K562 (cell line): ENCODE measurements around the gene ACAP2. TPM values are rescaled to one million over a fixed set of nuclear protein-coding genes. Genes with fewer than 3 reads are reported as not detected.

ENCODE experiments used
- ATAC-seq: fragments of 200-7000 bp; cut with Tn5 transposase; 3 replicates; pipeline ENCODE4 v1.9.1; 2020; ENCODE audit warnings: moderate library complexity
- BruUV-seq: library from RNA; stranded (reverse); fragments of 400-500 nt; replicated peaks from 2 replicates; lab custom pipeline; 2021; lab: Mats Ljungman, UMichigan
- CTCF ChIA-PET: fragments of 300-600 bp; formaldehyde crosslinking; extraction: SDS; loops from one replicate; lab custom pipeline; 2021; ENCODE audit warnings: low intra/inter-chr PET ratio; lab: Yijun Ruan, JAX
- POLR2A ChIA-PET: fragments of 300-600, 350-650 bp; sonication (Branson Sonifier 250); formaldehyde crosslinking; extraction: SDS; loops from one replicate; lab custom pipeline; 2021; ENCODE audit warnings: antibody characterized with exemption, inconsistent platforms; lab: Yijun Ruan, JAX
- DNase-seq, 4 experiments: peaks; one replicate each; pipeline versions ENCODE4 v3.0.0 to v3.0.0-alpha.2; 2011 to 2018; ENCODE audit warnings: low spot score in 3 of 4, mixed read lengths in 3 of 4; ENCODE audit errors: extremely low read depth in 1 of 4
- FAIRE-seq: peaks from 2 replicates; lab custom pipeline; 2011; peaks lifted over from hg19 to GRCh38; lab: Jason Lieb, UNC
- H2AFZ ChIP-seq: 2 replicates; pipeline ENCODE4 v1.6.0; 2011; ENCODE audit warnings: low read depth, low read length, control low read depth, inconsistent platforms
- H3K27ac ChIP-seq: fragments of 200-600 bp; 3 replicates; pipeline ENCODE4 v1.8.0; 2011; ENCODE audit warnings: low read depth, mild to moderate bottlenecking, control low read depth, inconsistent platforms, low read length, moderate library complexity, mixed read lengths; ENCODE audit errors: extremely low read depth
- H3K27me3 ChIP-seq, 2 experiments: fragments of 300-600 bp in 1 of 2; 2 replicates in 1 of 2; 3 replicates in 1 of 2; pipeline versions ENCODE4 v1.6.0 to v1.8.0; 2011; ENCODE audit warnings: inconsistent platforms in 2 of 2, low read length in 2 of 2, mild to moderate bottlenecking in 1 of 2, mixed read lengths in 1 of 2, moderate library complexity in 1 of 2; ENCODE audit not compliant: control insufficient read depth in 2 of 2, insufficient read depth in 2 of 2
- H3K36me3 ChIP-seq: fragments of 300-600 bp; 3 replicates; pipeline ENCODE4 v1.8.0; 2011; ENCODE audit warnings: mild to moderate bottlenecking, low read length, inconsistent platforms; ENCODE audit not compliant: control insufficient read depth, insufficient read depth
- H3K4me1 ChIP-seq, 2 experiments: fragments of 200-600 bp in 1 of 2; replicated peaks in 1 of 2; 2 replicates in 1 of 2; 3 replicates in 1 of 2; pipeline versions ENCODE4 v1.5.1 to v1.8.0; 2011; ENCODE audit warnings: inconsistent platforms in 2 of 2, low read length in 2 of 2, mild to moderate bottlenecking in 1 of 2, mixed read lengths in 1 of 2, moderate library complexity in 1 of 2; ENCODE audit not compliant: control insufficient read depth in 2 of 2, insufficient read depth in 2 of 2
- H3K4me2 ChIP-seq: 2 replicates; pipeline ENCODE4 v1.6.1; 2011; ENCODE audit warnings: low read length, control low read depth, inconsistent platforms, mixed read lengths; ENCODE audit not compliant: insufficient read depth
- H3K4me3 ChIP-seq: fragments of 200-600 bp; sonication (generic), shearing (Covaris generic); 2 replicates; pipeline ENCODE4 v1.5.1; 2016; ENCODE audit warnings: control low read depth, inconsistent platforms
- H3K79me2 ChIP-seq: fragments of 200-600 bp; 3 replicates; pipeline ENCODE4 v1.8.0; 2011; ENCODE audit warnings: low read length, inconsistent platforms; ENCODE audit not compliant: control insufficient read depth, insufficient read depth
- H3K9ac ChIP-seq, 2 experiments: 2 replicates each; pipeline versions ENCODE4 v1.6.0 to v1.6.1; 2011; ENCODE audit warnings: low read depth in 2 of 2, low read length in 2 of 2, control low read depth in 1 of 2, inconsistent platforms in 1 of 2, mild to moderate bottlenecking in 1 of 2, mixed read lengths in 1 of 2; ENCODE audit not compliant: insufficient read depth in 1 of 2
- H3K9me1 ChIP-seq: one replicate; pipeline ENCODE4 v1.6.0; 2011; ENCODE audit warnings: inconsistent platforms, mild to moderate bottlenecking, low read length, moderate library complexity; ENCODE audit not compliant: control insufficient read depth, insufficient read depth
- H3K9me3 ChIP-seq: replicated peaks from 2 replicates; pipeline ENCODE4 v1.5.1; 2011; ENCODE audit warnings: low read depth, low read length, inconsistent platforms; ENCODE audit not compliant: control insufficient read depth, insufficient read depth
- H4K20me1 ChIP-seq: replicated peaks from 2 replicates; pipeline ENCODE4 v1.6.1; 2011; ENCODE audit warnings: low read length, inconsistent platforms, mixed read lengths; ENCODE audit not compliant: control insufficient read depth, insufficient read depth
- BACH1 ChIP-seq: fragments of 200-800 bp; sonication (Bioruptor generic); IDR thresholded peaks from 2 replicates; pipeline ENCODE4 v1.6.1; 2016; ENCODE audit warnings: missing genetic modification characterization, missing compliant biosample characterization
- CBFB ChIP-seq: sonication (generic); formaldehyde crosslinking; IDR thresholded peaks from 2 replicates; pipeline ENCODE4 v1.4.0; 2020; ENCODE audit warnings: mild to moderate bottlenecking, missing genetic modification reagents
- CBX1 ChIP-seq: sonication (generic); IDR thresholded peaks from 2 replicates; pipeline ENCODE4 v1.6.1; 2016; ENCODE audit warnings: antibody characterized with exemption, low read depth, mild to moderate bottlenecking
- GTF2F1 ChIP-seq: IDR thresholded peaks from 2 replicates; pipeline ENCODE4 v1.6.1; 2011; ENCODE audit warnings: low read depth, low read length, improper control_type of control experiment
- HDGF ChIP-seq: fragments of 450-650 bp; IDR thresholded peaks from 2 replicates; pipeline ENCODE4 v1.6.1; 2016
- KLF16 ChIP-seq: IDR thresholded peaks from 2 replicates; pipeline ENCODE4 v1.6.1; 2016; ENCODE audit warnings: antibody characterized with exemption
- MCM2 ChIP-seq: fragments of 450-650 bp; IDR thresholded peaks from 2 replicates; pipeline ENCODE4 v1.6.1; 2017; ENCODE audit warnings: low read depth, mild to moderate bottlenecking
- MECOM ChIP-seq: fragments of 250-450 bp; sonication (Bioruptor Pico); IDR thresholded peaks from 2 replicates; pipeline ENCODE4 v1.8.0; 2022; ENCODE audit warnings: inconsistent platforms
- SMARCC2 ChIP-seq: fragments of 450-650 bp; IDR thresholded peaks from 2 replicates; pipeline ENCODE4 v1.6.1; 2017; ENCODE audit warnings: antibody characterized with exemption, moderate library complexity, mild to moderate bottlenecking, low read depth
- TGIF2 ChIP-seq: sonication (generic); formaldehyde crosslinking; IDR thresholded peaks from 2 replicates; pipeline ENCODE4 v1.8.1; 2022; ENCODE audit warnings: mild to moderate bottlenecking, missing genetic modification reagents, moderate library complexity
- WHSC1 ChIP-seq: IDR thresholded peaks from one replicate; pipeline ENCODE4 v1.6.1; 2012; ENCODE audit warnings: low read length, control low read depth, inconsistent platforms
- ZBTB1 ChIP-seq: sonication (generic); formaldehyde crosslinking; IDR thresholded peaks from 2 replicates; pipeline ENCODE4 v1.8.1; 2023; ENCODE audit warnings: missing genetic modification reagents, low read depth, mild to moderate bottlenecking, borderline replicate concordance
- ZNF354B ChIP-seq: fragments of 250-450 bp; sonication (Bioruptor Pico); IDR thresholded peaks from 2 replicates; pipeline ENCODE4 v1.4.0; 2020
- ZNF695 ChIP-seq: fragments of 450-650 bp; formaldehyde crosslinking; IDR thresholded peaks from 2 replicates; pipeline ENCODE4 v1.4.0; 2020; ENCODE audit warnings: mild to moderate bottlenecking, moderate library complexity
- WGBS: fragments of 100-300 bp; shearing (Covaris generic); methylation state at CpG from one replicate; pipeline ENCODE4 v1.1.6; 2016; ENCODE audit warnings: low coverage, mixed read lengths; ENCODE audit not compliant: insufficient coverage; ENCODE audit errors: missing lambda C conversion rate; 5-methylcytosine and 5-hydroxymethylcytosine counted together
- in situ Hi-C: fragments of 300-500 bp; cut with MboI; formaldehyde crosslinking; loops from 4 replicates; pipeline ENCODE4 v1.15.0; 2018; ENCODE audit warnings: inconsistent platforms, mixed read lengths
- intact Hi-C: fragments of 100-400 bp; cut with micrococcal nuclease; formaldehyde crosslinking; loops from 2 replicates; pipeline ENCODE4 v1.14.2; 2022
- polyA plus RNA-seq, 8 experiments: library from polyadenylated mRNA; depleted of rRNA in 4 of 8; stranded (reverse) in 5 of 8; unstranded in 3 of 8; fragments of >200 nt; fragmentation: Nextera tagmentation in 2 of 8; fragmentation: Illumina TruSeq in 1 of 8; extraction: Ambion mirVana in 2 of 8; extraction: Trizol in 1 of 8; gene quantifications; 2 replicates each; pipeline versions ENCODE4 v1.2.1 to v1.2.3, GENCODE V29; 2011 to 2014; ENCODE audit warnings: inconsistent platforms in 1 of 8, missing spikeins in 1 of 8
- total RNA-seq, 7 experiments: library from RNA; depleted of rRNA in 6 of 7; stranded (reverse); fragments of >200 nt in 6 of 7; fragmentation: Illumina TruSeq in 2 of 7; extraction: Trizol in 2 of 7; gene quantifications; 2 replicates each; pipeline versions ENCODE4 v1.2.1 to v1.2.3, GENCODE V29; 2011 to 2021; ENCODE audit warnings: low replicate concordance in 1 of 7
- TF ChIP-seq, protein P1 (sequence below): sonication (generic); formaldehyde crosslinking; IDR thresholded peaks from 2 replicates; pipeline ENCODE4 v1.9.0; 2022; ENCODE audit warnings: mild to moderate bottlenecking, missing genetic modification reagents
- TF ChIP-seq, protein P2 (sequence below): fragments of 200-800 bp; sonication (Bioruptor generic); IDR thresholded peaks from 2 replicates; pipeline ENCODE4 v1.6.1; 2017; ENCODE audit warnings: missing genetic modification characterization, missing compliant biosample characterization
- TF ChIP-seq, protein P3 (sequence below): IDR thresholded peaks from 2 replicates; pipeline ENCODE4 v1.6.1; 2011; ENCODE audit not compliant: insufficient read length; ENCODE audit errors: extremely low read depth

ACAP2 gene
- total and polyA plus RNA-seq, 9 of the 15 experiments (the other 6 are each of a cell fraction or from before 2014, with no cell fraction given), result 10.6 to 52.7 (median 34.4) TPM

DNA sequence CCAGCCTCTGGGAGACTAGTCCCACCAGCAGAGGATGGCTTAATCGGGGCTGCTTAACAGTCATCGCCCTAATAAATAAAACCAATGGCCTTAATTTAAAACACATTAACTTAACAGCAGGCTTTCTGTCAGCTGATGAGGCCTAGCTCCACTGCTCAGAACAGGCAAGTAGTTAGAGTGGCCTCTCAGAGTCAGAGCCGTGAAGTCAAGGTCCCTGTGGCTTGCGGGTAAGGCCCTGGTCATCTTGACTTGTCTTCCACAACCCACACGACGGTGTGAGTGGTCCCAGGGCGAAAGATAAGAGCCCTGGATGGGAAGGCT lies 183.7 kb downstream of the ACAP2 start:
- intact Hi-C loops, result loop anchor here (1.0 to 5.0 kb wide), 2 partner anchors 142 to 256 kb away; no protein-coding TSS in a partner anchor
- peaks cover 12 to 43% of the 10 kb centered on the region in 2 experiments for H3K4me1 ChIP-seq
- peaks cover 30% of the 10 kb centered on the region for H3K79me2 ChIP-seq
- H3K36me3 ChIP-seq, result peaks cover 12% of the 10 kb centered on the region; the same call in 2 of the 3 replicates
- TF ChIP-seq KLF16 (no peak), TGIF2 (no peak), GTF2F1 (0 out of 2 replicates have a peak, but pooled peaks have one; percentile 12), WHSC1 (no peak), ZNF695 (CRISPR knock-in tag) (no peak), ZNF354B (CRISPR knock-in tag) (no peak), CBX1 (no peak), MCM2 (no peak), HDGF (no peak), SMARCC2 (no peak), MECOM (CRISPR knock-in tag) (0 out of 2 replicates have a peak, but pooled peaks have one; percentile 15), BACH1 (tag) (peak; percentile 44; the same call in 1 of the 2 replicates), CBFB (CRISPR knock-in tag) (0 out of 2 replicates have a peak, but pooled peaks have one; percentile 13), ZBTB1 (CRISPR knock-in tag) (peak; percentile 22; the same call in 1 of the 2 replicates)
- TF ChIP-seq, protein P1, sequence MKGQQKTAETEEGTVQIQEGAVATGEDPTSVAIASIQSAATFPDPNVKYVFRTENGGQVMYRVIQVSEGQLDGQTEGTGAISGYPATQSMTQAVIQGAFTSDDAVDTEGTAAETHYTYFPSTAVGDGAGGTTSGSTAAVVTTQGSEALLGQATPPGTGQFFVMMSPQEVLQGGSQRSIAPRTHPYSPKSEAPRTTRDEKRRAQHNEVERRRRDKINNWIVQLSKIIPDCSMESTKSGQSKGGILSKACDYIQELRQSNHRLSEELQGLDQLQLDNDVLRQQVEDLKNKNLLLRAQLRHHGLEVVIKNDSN, result no peak
- TF ChIP-seq, protein P2, sequence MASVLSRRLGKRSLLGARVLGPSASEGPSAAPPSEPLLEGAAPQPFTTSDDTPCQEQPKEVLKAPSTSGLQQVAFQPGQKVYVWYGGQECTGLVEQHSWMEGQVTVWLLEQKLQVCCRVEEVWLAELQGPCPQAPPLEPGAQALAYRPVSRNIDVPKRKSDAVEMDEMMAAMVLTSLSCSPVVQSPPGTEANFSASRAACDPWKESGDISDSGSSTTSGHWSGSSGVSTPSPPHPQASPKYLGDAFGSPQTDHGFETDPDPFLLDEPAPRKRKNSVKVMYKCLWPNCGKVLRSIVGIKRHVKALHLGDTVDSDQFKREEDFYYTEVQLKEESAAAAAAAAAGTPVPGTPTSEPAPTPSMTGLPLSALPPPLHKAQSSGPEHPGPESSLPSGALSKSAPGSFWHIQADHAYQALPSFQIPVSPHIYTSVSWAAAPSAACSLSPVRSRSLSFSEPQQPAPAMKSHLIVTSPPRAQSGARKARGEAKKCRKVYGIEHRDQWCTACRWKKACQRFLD, result 0 out of 2 replicates have a peak, but pooled peaks have one; percentile 13
- TF ChIP-seq, protein P3, sequence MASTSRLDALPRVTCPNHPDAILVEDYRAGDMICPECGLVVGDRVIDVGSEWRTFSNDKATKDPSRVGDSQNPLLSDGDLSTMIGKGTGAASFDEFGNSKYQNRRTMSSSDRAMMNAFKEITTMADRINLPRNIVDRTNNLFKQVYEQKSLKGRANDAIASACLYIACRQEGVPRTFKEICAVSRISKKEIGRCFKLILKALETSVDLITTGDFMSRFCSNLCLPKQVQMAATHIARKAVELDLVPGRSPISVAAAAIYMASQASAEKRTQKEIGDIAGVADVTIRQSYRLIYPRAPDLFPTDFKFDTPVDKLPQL, result no peak
- TF ChIP-seq, all 486 proteins: peak for 6
- Histone ChIP-seq H3K27me3 (no peaks in the 10 kb centered on the region), H4K20me1 (no peaks in the 10 kb centered on the region), H3K9me1 (no peaks in the 10 kb centered on the region), H3K27ac (peak overlapping the region; percentile 89), H3K9ac (peak overlapping the region; percentile 79 to 91), H2AFZ (peak overlapping the region; percentile 75), H3K4me2 (peak overlapping the region; percentile 64), H3K9me3 (no peaks in the 10 kb centered on the region), H3K4me3 (peak overlapping the region; percentile 55)
- POLR2A ChIA-PET, result interaction anchor here (0.6 to 1.1 kb wide), 7 partner anchors 8 to 576 kb away, joined by 3 to 4 read pairs (median 3); no protein-coding TSS in a partner anchor
- ATAC-seq (peak; percentile 20; the same call in 2 of the 3 replicates), DNase-seq (peak in 1 of 4 experiments; percentile 60), FAIRE-seq (peak; percentile 65)
- 35% methylated on average over 7 of the region's 7 CpGs for WGBS
- CTCF ChIA-PET, result interaction anchor here (1.5 to 1.7 kb wide), 2 partner anchors 257 to 577 kb away, joined by 12 to 19 read pairs; no protein-coding TSS in a partner anchor
- BruUV-seq, result no TSS peak
- in situ Hi-C loops, result no loop called here
